NCI-H1092 treated with DMSO at 0.1 percent for 48 hours (cell line): ENCODE data around the gene DLX6.
"Not testable (repeated sequence)": the region's sequence is repeated elsewhere in the genome, so short reads cannot be mapped to it uniquely, and the experiment has no call there.

Experiments
- DNase-seq: peaks from one replicate; lab custom pipeline; 2025; lab: John Stamatoyannopoulos, UW

Gene DLX6

DNA sequence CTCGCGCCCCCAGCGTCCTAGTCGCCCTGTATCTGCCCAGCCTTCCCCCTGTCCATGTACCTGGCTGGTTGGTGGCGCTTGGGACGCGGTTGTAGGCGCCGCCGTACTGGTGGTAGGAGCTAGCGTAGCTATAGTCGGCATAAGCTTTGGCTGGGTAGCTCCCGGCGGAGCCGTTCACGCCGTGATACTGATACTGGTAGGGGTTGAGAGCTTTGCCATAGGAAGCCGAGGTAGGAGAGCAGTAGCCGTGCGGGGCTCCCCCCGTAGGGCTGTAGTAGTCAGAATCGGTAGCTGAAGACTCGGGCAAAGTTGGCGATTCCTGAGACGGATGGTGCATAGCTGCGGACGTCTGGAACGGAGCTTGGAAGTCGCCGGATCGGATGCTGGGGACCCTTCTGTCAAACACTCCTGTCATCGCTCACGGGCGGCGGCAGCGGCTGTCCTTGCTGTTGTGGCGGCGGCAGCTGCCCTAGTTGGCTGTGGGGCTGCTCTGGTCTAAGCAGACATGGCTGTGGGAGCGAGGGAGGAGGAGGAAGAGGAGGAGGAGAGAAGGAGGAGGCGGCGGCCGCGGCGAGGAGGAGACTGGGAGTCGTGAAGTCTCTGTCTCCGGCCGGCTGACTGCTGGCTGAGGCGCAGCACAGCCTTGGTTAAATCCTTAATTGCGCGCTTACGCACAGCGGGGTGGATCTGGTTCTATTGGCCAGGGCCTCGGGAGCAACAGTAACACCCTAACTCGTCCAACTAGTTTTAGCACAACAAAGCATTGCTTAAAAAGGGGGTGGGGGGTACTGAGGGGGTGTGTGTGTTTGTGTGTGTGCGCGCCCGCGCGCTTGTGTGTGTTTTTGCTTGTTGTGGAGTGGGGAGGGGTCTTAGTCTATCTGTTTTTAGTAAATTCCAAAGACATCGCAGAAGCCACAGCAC is 19.1 kb downstream of the DLX6 start, which contains the start of gene DLX5:
DLX5 (minus strand) TSS at position 623 of the 921 bp plus-strand sequence; CDS start at position 415, 208 bp downstream.
- peak; percentile 85 for DNase-seq

DNA sequence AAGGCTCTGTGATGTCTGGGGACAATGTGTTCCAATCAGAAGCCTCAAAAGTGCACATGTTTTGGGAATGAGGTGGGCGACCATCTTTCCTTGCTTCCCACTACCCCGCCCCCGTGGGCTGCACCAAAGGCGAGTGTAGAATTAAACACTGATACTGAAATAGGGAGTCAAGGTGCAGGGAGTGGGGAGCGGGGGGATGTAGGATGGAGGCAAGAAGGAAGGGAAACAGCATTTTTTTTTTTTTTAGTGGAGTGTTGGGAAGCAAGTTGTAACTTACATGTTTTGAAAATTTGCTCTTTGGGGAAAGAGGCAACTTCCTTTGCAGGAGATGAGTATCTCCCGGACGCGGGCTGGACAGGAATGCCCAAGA is 19.8 kb downstream of the DLX6 start:
- DNase-seq: no peak

DNA sequence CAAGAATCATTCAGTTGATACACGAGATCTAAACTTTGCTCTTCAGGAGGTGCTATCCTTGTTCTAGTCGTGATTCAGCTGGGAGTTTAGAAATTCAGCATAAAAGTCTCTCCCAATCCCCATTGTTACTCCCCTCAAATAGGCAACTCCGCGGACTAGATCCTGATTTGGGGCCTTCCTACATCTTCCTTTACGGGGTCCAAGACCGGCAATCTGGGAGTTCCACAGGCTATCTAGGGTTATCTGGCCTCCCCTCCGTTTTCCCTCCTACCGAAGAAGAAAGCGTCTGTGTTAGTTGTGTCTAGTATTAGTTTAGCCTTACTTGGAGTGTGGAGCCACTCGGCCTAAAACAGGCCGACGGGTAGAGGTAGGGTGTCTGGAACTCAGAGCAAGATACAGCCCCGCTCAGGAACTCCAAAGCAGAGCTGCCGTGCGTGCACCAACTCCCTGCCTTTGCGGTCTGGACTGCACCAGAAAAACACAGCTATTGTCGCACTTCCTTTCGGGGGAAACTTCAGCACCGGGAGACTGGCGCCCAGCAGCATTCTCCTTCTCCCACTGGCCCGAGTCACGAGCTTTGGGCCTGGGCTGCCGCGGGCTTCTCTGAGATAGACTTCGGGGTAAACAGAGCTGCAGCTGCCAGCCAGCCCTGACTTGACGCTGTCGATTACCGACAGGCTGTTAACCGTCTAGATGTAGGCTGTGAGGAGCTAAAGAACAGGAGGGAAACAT is 20.8 kb downstream of the DLX6 start:
- DNase-seq: no peak

DNA sequence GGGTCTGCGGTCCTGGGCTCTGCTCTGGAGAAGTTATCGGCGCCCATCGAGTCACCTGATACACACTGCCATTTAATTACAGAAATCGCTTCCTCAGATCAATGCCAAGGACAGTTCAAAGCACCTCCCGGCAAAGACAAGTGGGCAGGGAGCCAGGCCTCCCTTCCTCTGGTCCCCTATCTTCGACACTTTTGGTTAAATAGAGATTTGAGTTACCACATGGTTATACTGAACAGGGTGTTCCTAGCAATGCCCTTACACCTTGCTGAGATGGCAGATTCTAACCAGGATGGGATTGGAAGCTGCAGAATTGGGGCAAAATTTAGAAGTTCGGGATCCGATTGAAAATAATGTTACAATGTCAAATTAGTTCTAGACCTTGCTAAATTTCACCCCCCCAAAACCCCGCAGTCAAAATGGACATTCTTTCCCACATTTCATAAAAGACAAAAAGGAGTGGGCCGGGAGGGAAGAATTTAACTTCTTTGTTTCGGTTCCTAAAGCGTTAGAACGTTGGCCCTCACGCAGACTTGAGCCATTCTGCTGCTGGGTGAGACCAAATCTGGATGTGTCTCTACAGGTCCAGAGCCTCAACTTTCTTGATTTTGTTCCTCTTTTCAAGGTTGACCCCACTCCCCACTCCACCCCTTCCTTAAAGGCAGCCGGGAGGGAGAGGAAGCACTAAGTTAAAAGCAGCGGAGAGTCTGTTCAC is 21.5 kb downstream of the DLX6 start:
- DNase-seq: no peak

DNA sequence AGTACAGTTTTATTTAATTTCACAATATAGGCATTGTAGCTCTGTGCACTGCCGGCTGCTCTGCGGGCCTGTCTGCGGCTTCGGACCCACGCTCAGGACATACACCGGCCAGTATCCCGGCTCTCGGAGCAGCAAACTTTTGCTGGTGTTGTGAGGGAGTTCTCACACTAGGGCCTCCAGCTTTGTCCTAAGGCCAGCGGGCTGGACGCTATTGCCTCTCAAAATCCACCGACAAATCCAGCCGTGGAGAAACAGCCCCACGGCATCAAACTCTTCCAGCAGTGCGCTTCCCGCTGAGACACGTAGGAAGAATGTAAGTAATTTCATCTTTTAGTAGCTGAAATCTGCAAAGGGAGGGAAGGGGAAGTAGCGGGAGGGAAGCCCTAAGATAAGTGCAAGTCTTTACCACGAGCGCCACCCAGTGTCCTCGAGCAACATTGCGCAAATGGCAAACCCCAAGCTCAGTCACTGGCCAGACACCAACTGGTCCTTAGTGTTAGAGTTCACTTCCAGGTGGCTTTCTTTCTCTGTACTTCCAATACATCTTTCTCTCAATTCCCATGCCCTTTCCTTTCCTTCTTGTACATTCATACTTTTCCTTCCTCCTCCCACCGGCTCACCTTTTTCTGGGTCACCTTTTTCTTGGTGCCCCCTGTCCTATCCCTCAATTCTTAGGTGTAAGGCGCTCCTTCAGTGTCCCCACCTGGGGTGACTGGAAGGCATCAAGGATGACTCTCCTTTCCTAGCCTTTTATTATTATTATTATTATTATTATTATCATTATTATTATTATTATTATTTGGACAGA is 22.3 kb downstream of the DLX6 start:
- DNase-seq: peak; percentile 89

DNA sequence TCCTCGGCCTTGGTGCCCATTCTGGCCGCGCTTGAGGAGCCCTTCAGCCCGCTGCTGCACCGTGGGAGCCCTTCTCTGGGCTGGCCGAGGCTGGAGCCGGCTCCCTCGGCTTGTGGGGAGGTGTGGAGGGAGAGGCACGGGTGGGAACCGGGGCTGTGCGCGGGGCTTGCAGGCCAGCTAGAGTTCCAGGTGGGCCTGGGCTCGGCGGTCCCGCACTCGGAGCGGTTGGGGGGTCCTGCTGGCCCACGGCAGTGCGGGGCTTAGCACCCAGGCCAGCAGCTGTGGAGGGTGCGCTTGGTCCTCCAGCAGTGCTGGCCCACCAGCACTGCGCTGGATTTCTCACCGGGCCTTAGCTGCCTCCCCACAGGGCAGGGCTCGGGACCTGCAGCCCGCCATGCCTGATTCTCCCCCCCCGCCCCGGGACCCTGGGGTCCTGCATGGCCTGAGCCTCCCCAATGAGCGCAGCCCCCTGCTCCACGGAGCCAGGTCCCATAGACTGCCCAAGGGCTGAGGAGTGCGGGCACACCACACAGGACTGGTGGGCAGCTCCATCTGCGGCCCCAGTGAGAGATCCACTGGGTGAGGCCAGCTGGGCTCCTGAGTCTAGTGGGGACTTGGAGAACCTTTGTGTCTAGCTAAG is 29.0 kb downstream of the DLX6 start:
- DNase-seq: not testable (repeated sequence)

DNA sequence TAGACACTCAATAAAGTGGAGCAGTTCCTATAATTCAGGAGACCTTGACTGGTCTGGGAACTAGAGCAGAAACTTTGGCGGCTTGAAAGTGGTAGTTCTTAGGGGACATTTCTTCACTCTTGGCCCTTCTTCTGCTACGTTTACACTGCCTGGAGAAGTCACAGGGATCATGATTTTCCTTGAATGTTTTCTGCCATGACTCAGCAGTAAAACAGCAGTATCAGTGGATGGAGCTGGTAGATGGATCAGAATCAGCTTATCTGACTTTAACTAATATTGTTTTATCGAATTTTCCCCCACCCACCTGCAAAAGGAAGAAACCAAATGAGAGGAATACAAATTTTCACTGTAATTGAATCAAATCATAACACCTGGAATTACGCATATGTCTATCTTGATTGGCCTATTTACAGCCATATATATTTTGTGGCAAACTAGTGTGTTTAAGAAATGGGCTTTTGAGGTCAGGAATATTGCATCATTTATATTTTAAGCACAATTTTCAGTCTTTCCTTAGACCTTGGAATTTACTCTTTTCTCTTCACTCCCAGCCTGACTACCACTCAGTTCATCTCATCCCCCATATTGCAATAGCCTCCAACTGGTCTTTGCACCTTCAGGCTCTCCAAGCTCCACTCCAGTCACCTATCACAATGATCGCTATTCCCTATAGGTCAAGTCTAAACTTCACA is 34.2 kb downstream of the DLX6 start:
- DNase-seq: no peak

DNA sequence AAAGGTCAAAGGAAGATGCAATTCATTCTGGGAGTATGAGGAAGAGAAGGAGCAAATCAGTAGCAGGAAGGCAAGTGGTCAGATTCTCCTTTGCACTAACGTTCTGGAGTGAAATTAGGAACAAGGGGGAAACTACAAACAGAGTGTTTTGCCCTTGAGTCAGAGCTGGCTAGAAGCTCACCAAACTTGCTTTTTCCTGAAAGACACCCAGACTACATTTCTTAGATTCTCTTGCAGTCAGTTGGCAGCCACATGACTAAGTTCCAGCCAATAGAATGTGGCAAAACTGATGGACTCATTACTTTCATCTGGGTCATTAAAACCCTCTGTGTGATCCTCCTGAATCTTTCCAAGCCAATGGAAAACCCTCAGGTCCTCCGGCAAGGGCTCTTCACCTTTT is 37.9 kb downstream of the DLX6 start:
- DNase-seq: no peak
